MCF 10A (cell line): Measurements from ENCODE around the gene BNIP2. TPM values are rescaled to one million over a fixed set of nuclear protein-coding genes. Genes with fewer than 3 reads are reported as not detected.

Experiments used
- BruUV-seq: library from RNA; stranded (reverse); fragments of 400-500 nt; replicated peaks from 2 replicates; lab custom pipeline; 2021; lab: Mats Ljungman, UMichigan
- CTCF ChIA-PET: fragments of 300-600 bp; sonication (Branson Sonifier 250); formaldehyde crosslinking; extraction: SDS; loops from one replicate; lab custom pipeline; 2021; ENCODE audit warnings: antibody characterized with exemption, inconsistent platforms; lab: Yijun Ruan, JAX
- POLR2A ChIA-PET: fragments of 300-600, 350-650 bp; sonication (Branson Sonifier 250); formaldehyde crosslinking; extraction: SDS; loops from one replicate; lab custom pipeline; 2020; ENCODE audit warnings: antibody characterized with exemption, inconsistent platforms; lab: Yijun Ruan, JAX
- DNase-seq: peaks from one replicate; pipeline ENCODE4 v3.0.0-alpha.2; 2018; ENCODE audit not compliant: unreplicated experiment
- H3K27ac Mint-ChIP-seq: one replicate; pipeline ENCODE4 v1.8.0; 2022; ENCODE audit warnings: mild to moderate bottlenecking, low read depth, mixed read lengths; ENCODE audit not compliant: unreplicated experiment
- H3K27me3 Mint-ChIP-seq: one replicate; pipeline ENCODE4 v1.8.0; 2022; ENCODE audit warnings: mixed read lengths; ENCODE audit not compliant: insufficient read depth, unreplicated experiment
- H3K36me3 Mint-ChIP-seq: one replicate; pipeline ENCODE4 v1.8.0; 2022; ENCODE audit warnings: mild to moderate bottlenecking, moderate library complexity, mixed read lengths; ENCODE audit not compliant: insufficient read depth, unreplicated experiment
- H3K4me1 Mint-ChIP-seq: one replicate; pipeline ENCODE4 v1.8.0; 2022; ENCODE audit warnings: mixed read lengths; ENCODE audit not compliant: insufficient read depth, unreplicated experiment
- H3K4me3 Mint-ChIP-seq: one replicate; pipeline ENCODE4 v1.8.0; 2022; ENCODE audit warnings: mild to moderate bottlenecking, moderate library complexity, mixed read lengths; ENCODE audit not compliant: unreplicated experiment
- H3K9me3 Mint-ChIP-seq: one replicate; pipeline ENCODE4 v1.8.0; 2022; ENCODE audit warnings: mixed read lengths; ENCODE audit not compliant: unreplicated experiment
- intact Hi-C: fragments of 100-400 bp; cut with micrococcal nuclease; formaldehyde crosslinking; loops from 2 replicates; pipeline ENCODE4 v1.14.1; 2022
- total RNA-seq: library from RNA; stranded (reverse); gene quantifications from 2 replicates; pipeline ENCODE4 v1.2.3, GENCODE V29; 2022
- TF ChIP-seq, protein P1 (sequence below): fragments of 200-600 bp; IDR thresholded peaks from one replicate; pipeline ENCODE4 v1.8.0; 2022; ENCODE audit warnings: antibody characterized with exemption, mild to moderate bottlenecking; ENCODE audit not compliant: unreplicated experiment

The BNIP2 gene
- total RNA-seq, 1 experiment from 2014 or later = 91.5 TPM

- intact Hi-C loops = no loop called here
- Mint-ChIP-seq H3K36me3 (peaks cover 7% of the 10 kb centered on the region), H3K4me3 (no peak overlapping the region), H3K4me1 (no peaks in the 10 kb centered on the region), H3K27ac (no peak overlapping the region), H3K27me3 (no peaks in the 10 kb centered on the region), H3K9me3 (no peaks in the 10 kb centered on the region)
- no TSS peak for BruUV-seq
- CTCF ChIA-PET = no interaction called here
- TF ChIP-seq, protein P1, sequence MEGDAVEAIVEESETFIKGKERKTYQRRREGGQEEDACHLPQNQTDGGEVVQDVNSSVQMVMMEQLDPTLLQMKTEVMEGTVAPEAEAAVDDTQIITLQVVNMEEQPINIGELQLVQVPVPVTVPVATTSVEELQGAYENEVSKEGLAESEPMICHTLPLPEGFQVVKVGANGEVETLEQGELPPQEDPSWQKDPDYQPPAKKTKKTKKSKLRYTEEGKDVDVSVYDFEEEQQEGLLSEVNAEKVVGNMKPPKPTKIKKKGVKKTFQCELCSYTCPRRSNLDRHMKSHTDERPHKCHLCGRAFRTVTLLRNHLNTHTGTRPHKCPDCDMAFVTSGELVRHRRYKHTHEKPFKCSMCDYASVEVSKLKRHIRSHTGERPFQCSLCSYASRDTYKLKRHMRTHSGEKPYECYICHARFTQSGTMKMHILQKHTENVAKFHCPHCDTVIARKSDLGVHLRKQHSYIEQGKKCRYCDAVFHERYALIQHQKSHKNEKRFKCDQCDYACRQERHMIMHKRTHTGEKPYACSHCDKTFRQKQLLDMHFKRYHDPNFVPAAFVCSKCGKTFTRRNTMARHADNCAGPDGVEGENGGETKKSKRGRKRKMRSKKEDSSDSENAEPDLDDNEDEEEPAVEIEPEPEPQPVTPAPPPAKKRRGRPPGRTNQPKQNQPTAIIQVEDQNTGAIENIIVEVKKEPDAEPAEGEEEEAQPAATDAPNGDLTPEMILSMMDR = no peak
- POLR2A ChIA-PET = no interaction called here
- no peak for DNase-seq
Measured at GRCh38 chr15:59721411-59721810, 32.3 kb upstream of the BNIP2 start.

- ChIA-PET POLR2A (interaction anchor here (1.4 kb wide), 1 partner anchor 13 kb away, joined by 3 read pairs; no protein-coding TSS in a partner anchor), CTCF (no interaction called here)
- intact Hi-C loops = no loop called here
- DNase-seq = no peak
- no peak overlapping the region for H3K4me3 Mint-ChIP-seq
- BruUV-seq = no TSS peak
- no peaks in the 10 kb centered on the region for H3K4me1 Mint-ChIP-seq
- peaks cover 5% of the 10 kb centered on the region for H3K9me3 Mint-ChIP-seq
- TF ChIP-seq, protein P1 = no peak
- H3K27ac Mint-ChIP-seq = no peak overlapping the region
- no peaks in the 10 kb centered on the region for H3K36me3 Mint-ChIP-seq
- no peaks in the 10 kb centered on the region for H3K27me3 Mint-ChIP-seq
Measured at GRCh38 chr15:59713177-59713576, 24.1 kb upstream of the BNIP2 start.

DNA sequence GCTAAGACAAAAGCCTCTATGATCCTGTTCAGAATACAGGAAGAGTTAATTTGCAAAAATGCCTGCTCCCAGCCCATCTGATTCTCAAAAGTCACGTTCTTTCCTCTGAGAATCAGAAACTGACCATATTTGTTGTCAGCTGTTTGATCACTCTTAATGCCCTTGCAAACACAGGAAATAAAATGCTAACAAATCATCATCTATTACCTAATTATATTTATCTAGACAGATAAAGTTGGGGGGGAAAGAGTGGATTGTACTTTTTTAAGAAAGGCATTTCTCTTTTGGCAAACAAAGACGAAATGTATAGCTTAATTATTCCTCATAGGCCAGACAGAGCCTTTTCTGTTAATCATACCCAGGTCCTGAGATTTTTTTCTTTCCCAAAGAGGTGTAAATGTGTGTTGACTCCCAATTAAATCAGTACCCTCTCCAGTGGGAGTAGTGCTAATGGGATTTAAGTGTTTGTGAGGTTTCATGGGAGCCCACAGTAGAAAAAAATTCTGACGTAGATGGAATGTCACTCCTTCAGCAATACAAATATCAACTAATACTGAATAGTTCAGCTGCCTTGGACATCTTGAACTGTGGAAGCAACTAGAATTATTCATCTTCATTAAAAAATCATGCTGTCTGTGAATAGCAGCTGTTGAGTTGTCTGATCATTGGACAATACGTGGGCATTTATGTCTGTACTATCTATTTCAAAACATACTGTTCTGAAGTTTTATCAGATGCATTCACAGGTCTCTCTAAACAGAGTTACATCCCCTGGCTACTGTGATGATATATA, 22.5 kb upstream of the BNIP2 start:
- Mint-ChIP-seq H3K27ac (no peak overlapping the region), H3K27me3 (no peaks in the 10 kb centered on the region), H3K4me3 (no peak overlapping the region), H3K36me3 (no peaks in the 10 kb centered on the region), H3K4me1 (no peaks in the 10 kb centered on the region), H3K9me3 (peaks cover 13% of the 10 kb centered on the region)
- ChIA-PET POLR2A (interaction anchor here (0.6 kb wide), 1 partner anchor 619 kb away, joined by 3 read pairs; no protein-coding TSS in a partner anchor), CTCF (interaction anchor here (1.2 to 2.0 kb wide), 2 partner anchors 12 to 20 kb away, joined by 4 to 7 read pairs; no protein-coding TSS in a partner anchor)
- intact Hi-C loops = no loop called here
- TF ChIP-seq, protein P1 = no peak
- BruUV-seq = no TSS peak
- DNase-seq = no peak

- Mint-ChIP-seq H3K27me3 (no peaks in the 10 kb centered on the region), H3K9me3 (peaks cover 13% of the 10 kb centered on the region), H3K4me1 (no peaks in the 10 kb centered on the region), H3K27ac (no peak overlapping the region), H3K36me3 (no peaks in the 10 kb centered on the region), H3K4me3 (no peak overlapping the region)
- intact Hi-C loops = no loop called here
- TF ChIP-seq, protein P1 = no peak
- no peak for DNase-seq
- ChIA-PET CTCF (interaction anchor here (0.9 kb wide), 1 partner anchor 17 kb away, joined by 3 read pairs; no protein-coding TSS in a partner anchor), POLR2A (interaction anchor here (0.6 kb wide), 2 partner anchors 10 to 112 kb away, joined by 3 read pairs; no protein-coding TSS in a partner anchor)
- no TSS peak for BruUV-seq
Measured at GRCh38 chr15:59707619-59708018, 18.5 kb upstream of the BNIP2 start.
